Ureter (tissue), 1 donor: ENCODE results near the gene ZNF853. TPM values are rescaled to one million over a fixed set of nuclear protein-coding genes. Genes with fewer than 3 reads are reported as not detected.
"Not testable (repeated sequence)": the region's sequence is repeated elsewhere in the genome, so short reads cannot be mapped to it uniquely, and the experiment has no call there.

Experiments used
- DNase-seq: peaks from one replicate; pipeline ENCODE4 v3.0.0-alpha.2; 2020; ENCODE audit warnings: low spot score
- total RNA-seq: library from RNA; stranded (reverse); gene quantifications from one replicate; pipeline ENCODE4 v1.2.4, GENCODE V29; 2023
- donor health status: DM: yes; HTN: yes; CAD: no.

The ZNF853 gene
- 9.4 TPM for total RNA-seq

DNA sequence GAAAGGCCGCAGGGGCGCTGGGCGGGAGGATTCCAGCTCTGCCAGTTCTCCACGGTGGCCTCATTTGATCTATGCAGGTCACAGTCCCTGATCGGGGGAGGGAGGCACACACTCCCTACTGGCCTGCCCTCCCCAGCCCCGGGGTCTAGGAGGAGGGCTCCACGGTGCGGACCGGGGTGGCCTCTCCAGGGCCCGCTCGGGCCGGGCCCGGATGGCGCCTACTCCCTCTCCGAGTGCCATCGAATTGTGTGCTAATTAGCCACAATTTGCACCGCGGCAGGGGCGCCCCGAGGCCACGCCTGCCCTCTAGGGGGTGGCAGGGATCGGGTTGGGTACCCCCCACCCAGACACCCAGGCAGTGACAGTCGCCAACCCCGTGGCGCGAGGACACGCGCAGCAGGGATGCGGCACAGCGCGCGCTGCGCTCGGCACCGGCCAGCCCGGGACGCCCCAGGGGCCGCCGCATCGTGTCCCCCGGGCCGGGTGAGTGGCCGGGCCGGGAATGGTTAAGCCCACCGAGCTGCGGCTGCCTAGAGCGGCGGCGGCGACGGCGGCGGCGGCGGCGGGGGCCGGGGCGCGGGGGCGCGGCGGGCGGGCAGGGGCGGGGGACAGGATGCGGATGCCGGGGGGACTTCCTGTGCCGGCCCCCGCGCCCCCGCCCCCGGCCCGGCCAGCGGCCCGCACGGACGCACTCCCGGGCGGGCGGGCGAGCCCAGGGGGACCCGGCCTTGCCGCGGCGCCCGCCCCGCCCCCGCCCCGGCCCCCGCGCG is at the start of gene ZNF853:
Gene ZNF853, plus strand, starts transcription at position 658 of the 770 bp plus-strand sequence. CDS start 565 bp downstream, outside the sequence.
- no peak for DNase-seq

DNA sequence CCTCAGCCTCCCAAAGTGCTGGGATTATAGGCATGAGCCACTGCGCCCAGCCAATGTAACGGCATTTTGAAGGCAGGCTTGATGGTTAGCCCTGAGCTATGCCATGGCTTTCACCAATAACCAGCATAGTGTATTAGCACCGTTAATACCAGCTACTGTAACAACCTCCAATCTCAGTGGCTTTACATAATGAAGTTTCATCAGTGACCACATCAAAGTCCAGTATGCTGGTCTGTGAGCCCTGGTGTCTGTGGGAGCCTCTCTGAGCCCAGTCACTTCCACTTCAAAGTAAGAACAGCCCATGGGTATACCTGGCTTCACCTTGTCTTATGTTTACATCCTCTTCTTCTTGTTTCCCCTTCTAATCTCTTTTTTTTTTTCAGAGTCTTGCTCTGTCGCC is 49.8 kb upstream of the ZNF853 start:
- no peak for DNase-seq

DNA sequence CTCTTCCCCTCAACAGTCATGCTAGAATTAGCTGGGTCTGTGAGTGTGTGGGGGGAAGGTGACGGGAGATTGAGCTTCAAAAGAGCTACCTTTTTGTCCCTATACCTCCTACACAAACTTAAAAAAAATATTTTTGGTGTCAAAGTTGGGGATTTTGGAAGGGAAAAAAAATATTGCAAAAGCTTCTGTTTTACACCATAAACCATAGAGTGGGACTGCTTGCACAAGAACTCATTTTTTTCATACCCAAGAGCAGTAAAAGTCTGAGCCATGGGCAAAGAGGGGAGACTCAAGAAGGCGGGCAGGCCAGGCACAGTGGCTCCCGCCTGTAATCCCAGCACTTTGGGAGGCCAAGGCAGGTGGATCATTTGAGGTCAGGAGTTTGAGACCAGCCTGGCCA is 47.5 kb upstream of the ZNF853 start:
- no peak for DNase-seq

DNA sequence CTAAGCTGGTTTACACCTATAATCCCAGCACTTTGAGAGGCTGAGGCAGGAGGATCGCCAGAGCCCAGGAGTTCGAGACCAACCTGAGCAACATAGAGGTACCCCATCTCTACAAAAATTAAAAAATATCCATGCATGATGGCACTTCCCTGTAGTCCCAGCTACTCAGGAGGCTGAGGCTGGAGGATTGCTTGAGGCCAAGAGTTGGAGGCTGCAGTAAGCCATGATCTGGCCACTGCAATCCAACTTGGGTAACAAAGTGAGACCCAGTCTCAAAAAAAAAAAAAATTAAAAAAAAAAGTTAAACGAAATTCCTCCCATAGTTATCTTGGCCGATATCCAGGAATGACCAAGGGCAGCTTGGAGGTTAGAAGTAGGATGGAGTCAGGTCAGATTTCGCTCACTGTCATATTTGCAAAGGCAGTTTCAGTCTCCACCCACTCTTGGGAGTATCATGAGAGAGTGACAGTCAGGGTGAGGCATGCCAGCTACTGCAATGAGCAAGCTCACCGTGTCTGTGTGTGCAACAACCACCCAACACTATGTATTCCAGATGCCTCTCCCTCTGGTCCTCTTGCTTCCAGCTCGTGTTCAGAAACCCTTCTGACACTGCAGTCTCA is 44.1 kb upstream of the ZNF853 start:
- DNase-seq, result no peak

DNA sequence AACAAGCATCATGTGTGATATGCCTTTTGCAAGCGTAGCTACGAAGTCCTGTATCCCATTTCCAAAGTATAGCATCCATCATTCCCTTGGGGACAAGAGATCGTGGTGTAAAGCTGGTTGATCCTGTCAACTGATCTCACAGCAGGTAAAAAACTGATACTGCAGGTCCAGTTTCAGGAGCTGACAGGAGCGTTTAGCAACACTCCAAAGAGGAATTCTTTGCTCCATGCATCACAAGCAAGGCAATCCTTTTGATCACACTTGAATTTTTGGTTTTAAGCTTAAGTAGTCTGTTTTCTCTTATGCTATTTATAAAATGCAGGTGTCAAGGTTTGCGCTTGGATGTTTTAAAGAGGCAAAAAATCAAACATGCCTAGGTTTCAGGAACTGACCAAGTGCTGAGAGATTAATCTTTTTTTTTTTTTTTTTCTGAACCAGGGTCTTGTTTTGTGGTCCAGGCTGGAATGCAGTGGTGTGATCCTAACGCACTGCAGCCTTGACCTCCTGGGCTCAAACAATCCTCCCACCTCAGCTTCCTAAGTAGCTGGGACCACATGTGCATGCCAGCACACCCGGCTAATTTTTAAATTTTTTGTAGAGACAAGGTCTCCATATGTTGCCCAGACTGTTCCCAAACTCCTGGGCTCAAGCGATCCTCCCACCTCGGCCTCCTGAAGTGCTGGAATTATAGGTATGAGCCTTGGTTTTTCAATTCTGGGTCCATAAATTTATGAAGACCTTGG is 40.0 kb upstream of the ZNF853 start:
- no peak for DNase-seq

DNA sequence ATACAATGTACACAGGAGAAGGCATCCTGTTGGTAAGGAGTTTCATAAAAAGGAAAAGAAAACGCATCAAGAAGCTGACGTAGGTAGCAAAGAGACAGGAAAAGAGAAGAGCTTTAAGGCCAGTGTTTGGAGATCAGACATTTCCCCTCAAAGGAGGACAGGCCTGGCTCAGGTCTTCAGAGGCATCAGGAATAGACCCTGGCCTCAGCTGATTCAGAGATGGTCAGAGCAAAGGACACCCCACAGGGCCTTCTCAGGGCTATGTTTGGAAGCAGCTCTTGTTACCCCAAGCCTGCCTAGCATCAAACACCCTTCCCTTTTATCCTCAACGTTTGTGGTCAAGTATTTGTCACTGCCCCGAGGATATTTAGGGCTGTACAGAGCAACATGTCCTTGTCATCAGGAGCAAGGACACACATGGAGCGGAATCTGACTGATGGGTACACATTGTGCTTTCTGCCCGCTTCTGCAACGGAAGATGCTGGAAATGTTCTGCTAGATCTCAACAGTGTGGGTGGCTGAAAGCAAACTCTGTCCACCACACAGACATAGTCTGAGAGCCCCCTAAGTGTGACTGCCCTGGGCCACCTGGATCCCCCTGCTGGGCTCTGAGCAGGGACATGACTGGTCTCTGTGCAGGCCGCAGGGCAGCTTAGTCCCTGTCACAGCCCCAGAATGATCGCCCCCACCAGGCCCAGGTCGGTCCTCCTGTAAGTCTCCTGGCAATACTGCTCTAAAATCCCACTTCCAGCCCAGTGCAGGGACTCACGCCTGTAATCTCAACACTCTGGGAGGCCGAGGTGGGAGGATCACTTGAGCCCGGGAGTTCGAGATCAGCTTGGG is 39.2 kb upstream of the ZNF853 start:
- no peak for DNase-seq

DNA sequence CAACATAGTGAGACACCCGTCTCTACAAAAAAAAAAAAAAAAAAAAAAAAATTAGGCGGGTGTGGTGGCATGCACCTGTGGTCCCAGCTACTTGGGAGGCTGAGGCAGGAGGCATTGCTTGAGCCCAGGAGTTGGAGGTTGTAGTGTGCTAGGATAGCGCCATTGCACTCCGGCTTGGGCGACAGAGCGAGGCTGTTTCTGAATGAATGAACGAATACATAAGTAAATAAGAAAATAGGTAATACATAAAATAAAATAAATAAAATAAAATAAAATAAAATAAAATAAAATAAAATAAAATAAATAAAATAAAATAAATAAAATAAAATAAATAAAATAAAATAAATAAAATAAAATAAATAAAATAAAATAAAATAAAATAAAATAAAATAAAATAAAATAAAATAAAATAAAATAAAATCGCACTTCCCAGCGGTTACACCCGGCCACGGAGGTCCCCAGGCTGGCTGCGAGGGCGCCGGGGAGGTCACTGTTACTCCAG is 38.5 kb upstream of the ZNF853 start:
- not testable (repeated sequence) for DNase-seq

DNA sequence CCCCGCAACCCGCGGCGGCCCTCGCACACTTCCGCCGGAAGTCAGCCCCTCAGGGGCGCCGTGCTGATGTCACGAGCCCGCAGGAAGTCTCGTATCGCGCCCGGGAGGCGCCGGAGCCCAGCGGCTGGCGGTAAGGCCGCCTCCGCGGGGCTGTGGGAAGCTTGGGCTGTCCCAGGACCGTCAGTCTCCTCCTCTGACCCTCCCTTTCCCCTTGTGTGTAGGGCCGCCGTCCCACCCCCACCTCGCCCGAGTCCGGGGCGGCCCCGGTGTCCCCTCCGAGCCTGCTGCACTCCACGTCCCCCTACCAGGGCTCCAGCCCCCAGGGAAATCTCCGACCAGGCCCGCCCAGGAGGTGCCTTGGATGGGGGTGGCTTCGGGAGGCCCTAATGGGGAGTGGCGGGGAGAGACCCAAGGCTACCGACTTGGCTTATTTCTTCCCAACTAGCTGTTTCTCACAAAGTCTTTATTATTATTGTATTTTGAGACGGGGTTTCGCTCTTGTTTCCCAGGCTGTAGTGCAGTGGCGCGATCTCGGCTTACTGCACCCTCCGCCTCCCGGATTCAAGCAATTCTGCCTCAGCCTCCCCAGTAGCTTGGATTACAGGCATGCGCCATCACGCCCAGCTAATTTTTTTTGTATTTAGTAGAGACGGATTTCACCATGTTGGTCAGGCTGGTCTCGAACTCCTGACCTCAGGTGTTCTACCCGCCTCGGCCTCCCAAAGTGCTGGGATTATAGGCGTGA is 37.9 kb upstream of the ZNF853 start, which contains the start of gene ZDHHC4:
Gene ZDHHC4, plus strand, starts transcription at position 86 of the 745 bp plus-strand sequence. CDS start 3,108 bp downstream, outside the sequence.
- peak; percentile 89 for DNase-seq

DNA sequence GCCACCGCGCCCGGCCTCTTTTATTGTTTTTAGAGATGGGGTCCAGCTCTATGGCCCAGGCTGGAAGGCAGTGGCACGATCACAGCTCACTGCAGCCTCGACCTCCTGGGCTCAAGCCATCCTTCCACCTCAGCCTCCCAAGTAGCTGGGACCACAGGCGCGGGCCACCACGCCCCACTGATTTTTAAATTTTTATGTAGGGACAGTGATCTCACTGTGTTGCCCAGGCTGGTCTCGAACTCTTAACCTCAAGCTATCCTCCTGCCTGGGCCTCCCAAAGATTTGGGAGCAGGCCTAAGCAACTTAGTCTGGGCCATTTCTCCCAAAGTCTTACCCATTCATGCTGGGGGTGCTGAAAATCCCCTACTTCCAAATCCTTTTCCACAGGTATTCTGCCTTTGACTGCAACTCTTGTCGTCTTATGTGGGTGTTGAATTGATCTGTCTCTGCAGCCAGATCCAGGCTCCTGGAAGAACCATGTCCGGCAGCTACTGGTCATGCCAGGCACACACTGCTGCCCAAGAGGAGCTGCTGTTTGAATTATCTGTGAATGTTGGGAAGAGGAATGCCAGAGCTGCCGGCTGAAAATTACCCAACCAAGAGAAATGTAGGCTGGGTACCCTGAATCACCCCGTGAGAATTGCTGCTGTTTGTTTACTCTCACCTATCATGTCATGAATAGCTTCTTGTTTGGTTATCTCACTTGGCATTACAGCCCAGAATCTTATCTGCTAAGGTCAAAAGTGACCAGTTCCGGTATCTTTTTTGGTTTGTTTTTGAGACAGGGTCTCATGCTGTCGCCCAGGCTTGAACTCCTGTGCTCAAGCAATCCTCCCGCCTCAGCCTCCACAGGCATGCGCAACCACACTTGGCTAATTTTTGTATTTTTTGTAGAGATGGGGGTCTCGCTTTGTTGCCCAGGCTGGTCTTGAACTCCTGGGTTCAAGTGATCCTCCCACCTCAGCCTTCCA is 37.0 kb upstream of the ZNF853 start:
- DNase-seq, result no peak

DNA sequence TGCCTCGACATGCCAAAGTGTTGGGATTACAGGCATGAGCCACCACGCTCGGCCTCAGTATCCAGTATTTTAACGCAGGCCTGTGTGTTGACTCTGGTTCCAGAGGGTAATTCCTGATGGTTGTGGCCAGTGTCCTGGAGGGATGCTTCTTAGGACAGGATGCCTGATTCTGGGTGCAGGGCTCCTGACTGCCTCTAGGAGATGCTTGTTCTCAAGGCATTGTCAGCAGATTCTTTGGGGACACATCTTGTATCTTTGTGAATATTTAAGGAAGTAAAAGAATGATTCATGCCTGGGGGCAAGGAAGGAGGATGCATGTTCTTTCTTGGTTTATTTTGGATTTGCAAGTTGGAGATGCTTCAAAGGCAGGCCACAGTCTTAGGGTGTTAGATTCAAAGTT is 36.0 kb upstream of the ZNF853 start:
- DNase-seq, result no peak

DNA sequence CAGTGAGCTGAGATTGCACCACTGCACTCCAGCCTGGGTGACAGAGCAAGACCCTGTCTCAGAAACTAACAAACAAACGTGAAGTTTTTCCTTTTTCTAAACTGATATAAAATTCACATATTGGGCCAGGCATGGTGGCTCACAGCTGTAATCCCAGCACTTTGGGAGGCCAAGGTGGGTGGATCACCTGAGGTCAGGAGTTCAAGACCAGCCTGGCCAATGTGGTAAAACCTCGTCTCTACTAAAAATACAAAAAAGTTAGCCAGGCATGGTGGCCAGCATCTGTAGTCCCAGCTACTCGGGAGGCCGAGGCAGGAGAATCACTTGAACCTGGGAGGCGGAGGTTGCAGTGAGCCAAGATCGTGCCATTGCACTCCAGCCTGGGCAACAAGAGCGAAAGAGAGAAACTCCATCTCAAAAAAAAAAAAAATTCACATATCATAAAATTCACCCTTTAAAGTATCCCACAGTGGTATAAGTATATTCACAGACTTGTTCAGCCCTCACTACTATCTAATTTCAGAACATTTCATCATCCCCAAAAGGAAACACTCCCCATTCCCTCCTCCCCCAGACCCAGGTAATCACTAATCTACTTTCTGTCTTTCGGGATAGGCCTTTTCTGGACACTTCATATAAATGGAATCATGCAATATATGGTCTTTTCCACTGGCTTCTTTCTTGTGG is 29.5 kb upstream of the ZNF853 start:
- not testable (repeated sequence) for DNase-seq

DNA sequence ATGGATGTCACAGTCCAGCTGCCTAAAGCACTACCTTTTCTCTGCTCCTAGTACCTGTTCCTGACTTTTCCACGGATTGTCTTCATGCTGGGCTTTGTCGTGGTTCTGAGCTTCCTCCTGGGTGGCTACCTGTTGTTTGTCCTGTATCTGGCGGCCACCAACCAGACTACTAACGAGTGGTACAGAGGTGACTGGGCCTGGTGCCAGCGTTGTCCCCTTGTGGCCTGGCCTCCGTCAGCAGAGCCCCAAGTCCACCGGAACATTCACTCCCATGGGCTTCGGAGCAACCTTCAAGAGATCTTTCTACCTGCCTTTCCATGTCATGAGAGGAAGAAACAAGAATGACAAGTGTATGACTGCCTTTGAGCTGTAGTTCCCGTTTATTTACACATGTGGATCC is 26.8 kb upstream of the ZNF853 start:
- DNase-seq, result no peak

DNA sequence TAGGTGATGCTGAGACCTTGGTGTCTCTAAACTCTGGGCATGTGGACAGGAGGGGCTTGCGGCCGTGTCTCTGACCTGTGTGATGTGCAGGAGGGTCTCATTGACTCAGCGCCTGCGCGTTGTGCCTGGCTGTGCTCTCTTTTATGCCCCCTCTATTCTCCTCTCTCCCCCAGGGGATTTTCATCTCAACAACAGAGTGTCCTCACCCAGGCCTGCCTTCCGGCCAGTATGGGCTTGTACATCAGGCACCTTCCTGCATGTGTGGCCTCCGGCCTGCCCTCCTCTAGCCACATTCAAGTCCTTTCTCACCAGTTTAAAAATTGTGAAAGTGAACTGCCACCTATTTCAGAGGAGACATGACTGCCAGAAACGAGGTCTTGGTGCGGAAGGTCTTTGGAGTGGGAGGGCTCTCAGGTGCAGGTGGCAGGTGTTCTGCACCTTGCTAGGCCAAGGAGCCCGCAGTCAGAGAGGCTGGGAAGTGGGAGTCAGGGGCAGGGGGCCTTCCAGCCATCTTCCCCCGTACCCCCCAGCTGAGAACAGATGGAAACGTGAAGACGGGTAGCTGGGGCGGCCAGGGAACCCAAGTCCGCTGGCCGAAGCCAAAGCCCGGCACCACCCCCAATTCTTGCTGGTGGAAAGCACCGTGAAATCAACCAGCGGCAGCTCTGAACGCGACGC is 26.1 kb upstream of the ZNF853 start:
- DNase-seq, result no peak

DNA sequence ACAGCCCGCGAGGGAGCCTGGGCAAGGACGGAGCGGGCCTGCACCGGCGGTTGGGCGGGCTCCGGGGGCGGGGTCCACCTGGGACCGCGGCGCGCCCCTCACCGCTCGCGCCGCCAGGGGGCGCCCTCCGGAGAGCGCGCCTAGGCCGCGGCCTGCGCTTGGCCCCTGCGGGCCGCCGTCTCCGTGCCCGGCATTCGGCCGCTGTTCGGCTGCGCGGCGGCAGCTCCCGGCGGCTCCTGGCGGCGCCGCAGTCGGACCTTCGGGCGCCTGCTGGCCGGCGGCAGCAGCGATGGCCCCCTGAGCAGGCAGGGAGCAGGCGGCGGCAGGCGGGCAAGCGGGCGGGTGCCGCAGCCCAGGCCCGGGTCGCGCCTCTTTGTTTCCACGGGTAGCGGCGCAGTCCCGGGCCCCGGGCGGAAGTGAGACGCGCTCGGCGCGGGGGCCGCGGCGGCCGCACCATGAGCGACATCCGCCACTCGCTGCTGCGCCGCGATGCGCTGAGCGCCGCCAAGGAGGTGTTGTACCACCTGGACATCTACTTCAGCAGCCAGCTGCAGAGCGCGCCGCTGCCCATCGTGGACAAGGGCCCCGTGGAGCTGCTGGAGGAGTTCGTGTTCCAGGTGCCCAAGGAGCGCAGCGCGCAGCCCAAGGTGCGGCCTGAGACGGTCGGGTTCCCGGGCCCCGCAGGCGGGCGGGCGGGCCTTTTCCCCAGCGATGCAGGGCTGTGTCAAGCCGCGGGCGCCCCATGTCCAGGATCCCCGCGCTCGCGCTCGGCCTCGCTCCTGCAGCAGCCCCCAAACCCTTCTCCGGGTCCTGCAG is 25.4 kb upstream of the ZNF853 start, which contains the start of gene INTS15:
Gene INTS15, plus strand, starts transcription at position 193 of the 816 bp plus-strand sequence. Its CDS starts 263 bp downstream, at position 456.
- DNase-seq, result peak; percentile 69

DNA sequence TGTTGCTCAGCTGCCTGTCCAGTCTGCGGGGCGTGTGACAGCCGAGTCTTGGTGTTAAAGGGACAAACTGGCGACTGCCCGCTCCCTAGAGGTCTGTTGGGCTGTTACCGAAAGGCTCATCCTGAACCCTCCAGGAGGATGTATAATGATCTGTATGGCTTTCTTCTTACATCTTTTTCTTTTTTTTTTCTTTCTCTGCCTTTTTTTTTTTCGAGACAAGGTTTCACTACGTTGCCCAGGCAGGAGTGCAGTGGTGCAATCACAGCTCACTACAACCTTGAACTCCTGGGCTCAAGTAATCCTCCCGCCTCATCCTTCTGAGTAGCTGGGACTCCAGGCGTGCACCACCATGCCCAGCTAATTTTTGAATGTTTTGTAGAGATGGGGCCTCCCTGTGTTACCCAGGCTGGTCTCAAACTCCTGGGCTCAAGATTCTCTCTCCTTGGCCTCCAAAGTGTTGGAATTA is 24.7 kb upstream of the ZNF853 start:
- DNase-seq, result no peak

DNA sequence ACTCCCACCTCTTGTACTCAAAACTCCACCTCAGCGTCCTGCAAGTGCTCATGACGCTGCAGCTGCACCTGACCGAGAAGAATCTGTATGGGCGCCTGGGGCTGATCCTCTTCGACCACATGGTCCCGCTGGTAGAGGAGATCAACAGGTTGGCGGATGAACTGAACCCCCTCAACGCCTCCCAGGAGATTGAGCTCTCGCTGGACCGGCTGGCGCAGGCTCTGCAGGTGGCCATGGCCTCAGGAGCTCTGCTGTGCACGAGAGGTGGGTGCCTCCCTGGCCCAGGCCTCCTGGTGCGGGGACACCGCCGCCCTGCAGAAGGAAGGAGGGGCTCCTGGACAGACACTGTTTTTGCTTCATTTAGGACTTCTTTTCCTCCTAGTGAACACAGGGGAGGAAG is 15.3 kb upstream of the ZNF853 start:
- no peak for DNase-seq

DNA sequence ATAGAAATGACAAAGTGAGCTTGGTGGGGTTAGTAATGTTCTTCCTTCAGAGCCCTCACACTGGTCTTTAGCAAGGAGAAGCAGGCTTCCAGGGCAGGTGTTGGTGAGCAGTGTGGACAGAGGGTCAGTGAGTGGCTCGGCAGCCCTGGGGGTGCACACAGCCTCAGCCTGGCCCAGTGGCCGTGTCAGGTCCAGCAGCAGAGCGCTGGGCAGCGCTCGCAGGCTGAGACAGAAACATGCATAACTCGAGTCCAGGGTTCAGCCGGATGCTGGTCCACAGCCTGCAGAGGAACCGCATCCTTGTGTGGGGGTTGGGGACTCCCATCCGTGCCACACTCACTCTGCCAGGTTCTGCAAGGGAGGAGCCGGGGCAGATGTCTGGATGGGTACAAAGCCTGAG is 11.0 kb upstream of the ZNF853 start:
- DNase-seq, result no peak
